Mucosa of rectum (tissue), 2 donors: ENCODE results near the gene PHIP.

ENCODE experiments used
- H3K27ac ChIP-seq, 2 donors: one replicate each; pipeline ENCODE4 v1.7.0; 2013; ENCODE audit warnings: inconsistent platforms in 2 of 2, low read depth in 2 of 2, low read length in 2 of 2
- H3K27me3 ChIP-seq, 2 donors: one replicate each; pipeline ENCODE4 v1.7.0; 2013; ENCODE audit warnings: low read length in 2 of 2; ENCODE audit not compliant: control insufficient read depth in 2 of 2, insufficient read depth in 2 of 2
- H3K36me3 ChIP-seq, 2 donors: one replicate each; pipeline ENCODE4 v1.7.0; 2013; ENCODE audit warnings: low read length in 2 of 2; ENCODE audit not compliant: control insufficient read depth in 2 of 2, insufficient read depth in 2 of 2
- H3K4me1 ChIP-seq, 2 donors: one replicate each; pipeline ENCODE4 v1.7.0; 2013; ENCODE audit warnings: low read length in 2 of 2, mild to moderate bottlenecking in 1 of 2; ENCODE audit not compliant: control insufficient read depth in 2 of 2, insufficient read depth in 2 of 2
- H3K4me3 ChIP-seq, 2 donors: one replicate each; pipeline ENCODE4 v1.7.0; 2013; ENCODE audit warnings: low read length in 2 of 2
- H3K9ac ChIP-seq, 2 donors: one replicate each; pipeline ENCODE4 v1.7.0; 2013; ENCODE audit warnings: low read length in 2 of 2, low read depth in 1 of 2, mild to moderate bottlenecking in 1 of 2
- H3K9me3 ChIP-seq, 2 donors: one replicate each; pipeline ENCODE4 v1.7.0; 2013; ENCODE audit warnings: low read length in 2 of 2; ENCODE audit not compliant: control insufficient read depth in 2 of 2
- donor health status: healthy.
- donor health status: Normal muscosa, but diverticular disease.

The PHIP gene

DNA sequence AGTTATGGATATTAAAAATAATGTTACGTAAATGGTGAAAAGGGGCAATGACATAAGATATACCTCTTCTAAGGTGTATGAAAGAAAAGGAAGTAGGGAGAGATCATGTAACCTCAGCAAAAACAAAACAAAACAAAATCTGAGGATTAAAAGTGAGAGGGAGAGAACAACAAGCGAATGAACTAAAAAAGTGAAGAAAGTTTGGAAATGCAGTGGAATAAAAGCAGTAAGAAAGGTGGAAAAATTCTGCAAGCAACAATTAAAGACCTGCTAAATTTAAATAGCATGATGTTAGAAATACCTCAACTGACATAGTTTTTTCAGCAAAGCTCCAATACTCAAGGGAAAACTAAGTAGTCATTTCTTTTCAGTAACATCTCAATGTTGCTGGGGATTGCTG is 48.0 kb downstream of the PHIP start:
- Histone ChIP-seq H3K4me3 (no peak overlapping the region), H3K4me1 (no peaks in the 10 kb centered on the region), H3K27ac (no peak overlapping the region), H3K9me3 (no peaks in the 10 kb centered on the region), H3K9ac (no peak overlapping the region), H3K36me3 (peaks cover 2 to 6% of the 10 kb centered on the region in 2 donors), H3K27me3 (no peaks in the 10 kb centered on the region)

- H3K27me3 ChIP-seq, result no peaks in the 10 kb centered on the region
- H3K4me1 ChIP-seq, result no peaks in the 10 kb centered on the region
- no peak overlapping the region for H3K4me3 ChIP-seq
- H3K36me3 ChIP-seq, result peaks cover 3 to 6% of the 10 kb centered on the region in 2 donors
- no peak overlapping the region for H3K9ac ChIP-seq
- H3K9me3 ChIP-seq, result no peaks in the 10 kb centered on the region
- H3K27ac ChIP-seq, result no peak overlapping the region
Measured at GRCh38 chr6:79028641-79029314, 49.3 kb downstream of the PHIP start.

GRCh38 chr6:79011940-79012339 is 66.1 kb downstream of the PHIP start:
- H3K27me3 ChIP-seq, result no peaks in the 10 kb centered on the region
- H3K4me1 ChIP-seq, result no peaks in the 10 kb centered on the region
- H3K36me3 ChIP-seq, result peaks cover 37 to 38% of the 10 kb centered on the region in 2 donors
- no peak overlapping the region for H3K27ac ChIP-seq
- H3K4me3 ChIP-seq, result no peak overlapping the region
- no peak overlapping the region for H3K9ac ChIP-seq
- H3K9me3 ChIP-seq, result no peaks in the 10 kb centered on the region

DNA sequence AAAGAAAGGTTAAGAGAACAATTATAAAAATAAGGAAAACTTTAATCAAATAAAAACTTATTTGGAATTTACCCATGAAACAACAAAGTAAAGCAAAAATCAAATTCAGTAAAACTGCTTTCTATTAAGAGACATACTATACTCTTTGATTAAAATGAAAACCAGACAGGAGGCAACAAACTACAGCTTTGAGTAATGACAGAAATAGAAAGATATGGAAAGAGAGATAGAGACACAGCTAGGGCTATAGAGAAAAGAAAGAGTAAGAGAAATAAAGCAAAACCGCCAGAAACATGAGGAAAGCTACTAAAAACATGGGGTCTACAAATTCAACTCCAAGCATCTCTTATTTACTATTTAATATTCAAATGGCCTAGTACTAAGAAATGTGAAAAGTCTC is 67.6 kb downstream of the PHIP start:
- no peaks in the 10 kb centered on the region for H3K27me3 ChIP-seq
- no peak overlapping the region for H3K4me3 ChIP-seq
- H3K9ac ChIP-seq, result no peak overlapping the region
- H3K9me3 ChIP-seq, result no peaks in the 10 kb centered on the region
- H3K27ac ChIP-seq, result no peak overlapping the region
- no peaks in the 10 kb centered on the region for H3K4me1 ChIP-seq
- H3K36me3 ChIP-seq, result peaks cover 26 to 29% of the 10 kb centered on the region in 2 donors

GRCh38 chr6:79009819-79010218 is 68.2 kb downstream of the PHIP start:
- H3K4me3 ChIP-seq, result no peak overlapping the region
- H3K36me3 ChIP-seq, result peaks cover 21 to 25% of the 10 kb centered on the region in 2 donors
- no peaks in the 10 kb centered on the region for H3K27me3 ChIP-seq
- H3K4me1 ChIP-seq, result no peaks in the 10 kb centered on the region
- H3K27ac ChIP-seq, result no peak overlapping the region
- H3K9me3 ChIP-seq, result no peaks in the 10 kb centered on the region
- H3K9ac ChIP-seq, result no peak overlapping the region

DNA sequence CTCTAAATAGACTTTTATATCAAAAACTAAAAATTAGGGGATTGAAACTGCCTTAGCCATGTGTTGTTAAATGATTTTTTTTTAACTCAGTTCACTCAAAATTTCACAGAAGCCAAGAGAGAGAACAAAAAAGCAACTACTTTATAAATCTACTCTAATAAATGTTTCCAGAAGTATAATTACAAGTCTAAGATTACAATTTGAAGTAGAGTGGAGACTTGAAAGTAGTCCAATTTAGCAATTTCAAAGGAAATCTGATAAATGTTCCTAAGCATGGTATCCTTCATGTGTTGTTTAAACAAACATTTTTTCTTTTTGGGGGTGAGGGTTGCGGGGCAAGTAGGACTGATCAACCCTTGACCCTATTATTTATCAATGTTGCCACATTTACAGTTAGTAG is 72.6 kb downstream of the PHIP start:
- no peaks in the 10 kb centered on the region for H3K4me1 ChIP-seq
- H3K4me3 ChIP-seq, result no peak overlapping the region
- no peaks in the 10 kb centered on the region for H3K27me3 ChIP-seq
- H3K9ac ChIP-seq, result no peak overlapping the region
- no peaks in the 10 kb centered on the region for H3K9me3 ChIP-seq
- peaks cover 42 to 43% of the 10 kb centered on the region in 2 donors for H3K36me3 ChIP-seq
- no peak overlapping the region for H3K27ac ChIP-seq

GRCh38 chr6:79005024-79005423 is 73.0 kb downstream of the PHIP start:
- H3K36me3 ChIP-seq, result peaks cover 42 to 45% of the 10 kb centered on the region in 2 donors
- H3K4me3 ChIP-seq, result no peak overlapping the region
- H3K9ac ChIP-seq, result no peak overlapping the region

DNA sequence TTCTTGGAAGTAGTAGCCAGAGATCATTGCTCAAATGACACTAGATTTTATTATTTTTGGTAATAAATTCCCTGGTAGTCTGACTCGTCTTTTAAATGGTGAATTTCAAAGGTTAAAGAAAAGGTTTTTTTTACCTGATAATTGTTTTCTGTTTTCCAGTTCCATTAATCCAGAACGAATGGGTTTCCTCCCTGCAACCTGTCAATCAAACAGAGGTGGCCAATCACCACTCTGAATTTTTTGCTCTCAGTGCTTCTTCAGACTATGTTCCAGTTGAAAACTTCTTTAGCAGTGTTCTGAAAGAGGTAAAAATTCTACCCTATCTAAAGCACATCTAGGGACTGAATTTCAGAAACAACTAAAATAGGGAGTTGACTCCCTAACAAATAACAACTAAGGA is 73.8 kb downstream of the PHIP start:
- Histone ChIP-seq H3K27ac (no peak overlapping the region), H3K9ac (no peak overlapping the region), H3K36me3 (peaks cover 41 to 42% of the 10 kb centered on the region in 2 donors), H3K4me1 (no peaks in the 10 kb centered on the region), H3K4me3 (no peak overlapping the region), H3K9me3 (no peaks in the 10 kb centered on the region), H3K27me3 (no peaks in the 10 kb centered on the region)

More at GRCh38 chr6:79005024-79005423, 73.0 kb downstream of the PHIP start:
- Histone ChIP-seq H3K27ac (no peak overlapping the region), H3K27me3 (no peaks in the 10 kb centered on the region), H3K4me1 (no peaks in the 10 kb centered on the region), H3K9me3 (no peaks in the 10 kb centered on the region)

- H3K4me3 ChIP-seq, result no peak overlapping the region
- H3K9me3 ChIP-seq, result no peaks in the 10 kb centered on the region
- H3K27me3 ChIP-seq, result no peaks in the 10 kb centered on the region
- no peaks in the 10 kb centered on the region for H3K4me1 ChIP-seq
- H3K36me3 ChIP-seq, result peaks cover 60 to 63% of the 10 kb centered on the region in 2 donors
- no peak overlapping the region for H3K9ac ChIP-seq
- no peak overlapping the region for H3K27ac ChIP-seq
Measured at GRCh38 chr6:79001415-79001814, 76.6 kb downstream of the PHIP start.

DNA sequence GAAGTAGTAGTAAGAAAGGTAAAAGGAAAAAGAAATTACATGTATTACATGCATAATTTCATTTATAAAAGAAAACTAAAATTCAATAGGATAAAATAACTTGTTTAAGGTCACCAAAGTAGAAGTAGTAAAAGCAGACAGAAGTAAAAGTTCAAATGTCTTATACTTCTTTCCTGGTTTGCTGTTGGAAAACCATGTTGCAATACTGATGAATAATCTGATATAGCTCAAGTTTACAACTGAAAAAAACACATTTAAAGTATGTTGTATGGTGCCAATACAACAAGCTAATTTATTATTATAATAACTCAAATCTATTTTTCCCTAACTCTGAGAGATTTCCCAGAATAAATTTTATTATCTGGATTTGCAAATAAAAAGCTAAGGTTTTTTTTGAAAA is 78.3 kb downstream of the PHIP start:
- no peaks in the 10 kb centered on the region for H3K27me3 ChIP-seq
- H3K9me3 ChIP-seq, result no peaks in the 10 kb centered on the region
- H3K4me1 ChIP-seq, result no peaks in the 10 kb centered on the region
- peaks cover 76 to 77% of the 10 kb centered on the region in 2 donors for H3K36me3 ChIP-seq
- no peak overlapping the region for H3K4me3 ChIP-seq
- no peak overlapping the region for H3K27ac ChIP-seq
- H3K9ac ChIP-seq, result no peak overlapping the region
